CMK (cell line): ENCODE data around the gene PLB1.

ENCODE experiments used
- DNase-seq: peaks from one replicate; pipeline ENCODE4 v3.0.0-alpha.2; 2010; ENCODE audit warnings: low read depth

Gene PLB1

DNA sequence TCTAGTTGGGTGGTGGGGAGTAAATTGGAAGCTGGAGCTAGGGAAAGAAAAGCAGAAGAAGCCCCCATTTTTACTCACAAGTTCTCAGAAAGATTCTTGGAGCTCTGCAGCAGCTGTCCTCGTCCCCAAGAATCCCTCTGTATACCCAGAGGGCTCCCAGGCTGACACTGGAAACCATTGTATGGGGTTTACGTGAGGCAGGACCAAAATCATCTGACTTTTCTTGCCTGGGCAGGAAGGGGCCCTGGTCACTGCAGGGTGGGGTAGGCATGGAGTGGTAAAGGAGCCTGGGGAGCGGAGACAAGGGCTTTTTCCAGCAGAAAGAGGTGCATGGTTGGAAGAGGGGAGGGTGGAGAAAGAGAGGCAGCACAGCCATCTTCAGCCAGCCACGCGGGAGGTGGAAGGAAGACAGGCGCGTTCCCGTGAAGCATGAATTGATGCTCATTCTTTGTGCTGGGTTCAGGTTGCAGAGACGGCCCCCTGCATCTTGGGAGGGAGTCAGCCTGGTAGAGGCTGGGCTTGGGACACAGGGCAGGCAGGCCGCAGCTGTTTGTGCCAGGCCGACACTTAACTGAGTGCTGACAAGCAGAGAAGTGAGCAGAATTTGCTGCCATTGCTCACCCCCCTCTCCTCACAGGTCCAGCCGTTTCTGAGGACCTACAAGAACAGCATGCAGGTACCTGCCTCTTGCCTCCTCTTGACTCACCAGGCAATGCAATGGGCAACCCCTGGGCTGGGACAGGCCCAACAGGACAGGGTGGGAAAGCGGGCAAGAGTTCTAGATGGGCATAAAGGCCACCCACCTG is 94.8 kb downstream of the PLB1 start:
- no peak for DNase-seq

DNA sequence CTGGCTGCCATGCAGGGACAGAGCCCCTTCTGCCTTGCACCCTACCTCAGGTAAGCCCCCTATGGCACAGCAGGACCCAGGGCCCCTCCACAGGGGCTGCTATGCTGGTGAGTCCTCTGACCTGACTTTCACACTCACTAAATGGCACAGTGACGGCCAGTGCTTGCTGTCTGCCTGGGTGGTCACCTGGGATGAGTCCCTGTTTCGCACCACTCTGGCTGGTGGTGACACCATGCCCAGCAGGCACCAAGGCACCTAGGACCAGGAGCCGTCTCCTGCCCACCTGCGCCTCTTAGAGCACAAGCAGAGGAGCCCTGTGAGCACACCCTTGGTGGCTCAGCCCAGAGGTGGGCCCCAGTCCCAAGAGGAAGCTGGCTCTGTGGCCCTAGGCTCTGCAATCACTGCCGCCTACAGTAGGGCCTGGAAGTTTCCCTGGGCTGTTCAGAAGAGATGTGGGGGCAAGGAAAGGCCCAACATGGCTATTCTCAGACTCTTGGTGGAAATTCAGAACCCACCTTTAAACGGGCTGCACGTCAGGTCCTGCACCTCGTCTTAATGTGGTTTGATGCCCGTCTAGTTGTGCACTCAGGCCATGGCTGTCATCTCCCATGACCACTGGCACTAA is 96.0 kb downstream of the PLB1 start:
- no peak for DNase-seq

GRCh38 chr2:28592481-28592880 is 96.6 kb downstream of the PLB1 start:
- DNase-seq, result no peak

GRCh38 chr2:28593160-28593755 is 97.4 kb downstream of the PLB1 start:
- DNase-seq, result no peak

DNA sequence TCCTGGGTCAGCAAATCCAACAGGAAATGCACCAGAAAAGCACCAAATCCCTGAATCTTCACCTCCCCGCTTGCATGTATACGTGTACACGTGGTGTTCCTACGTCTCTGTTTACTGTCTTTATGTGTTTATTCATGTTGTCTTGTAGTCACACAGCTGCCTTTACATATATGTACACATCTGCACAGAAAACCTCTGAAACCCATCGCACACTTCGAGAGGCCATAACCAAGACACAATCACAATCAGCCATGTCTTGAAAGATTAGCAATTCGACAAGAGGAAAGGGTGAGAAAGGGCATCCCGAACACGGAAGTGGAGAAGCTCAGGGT is 98.1 kb downstream of the PLB1 start:
- DNase-seq, result no peak

DNA sequence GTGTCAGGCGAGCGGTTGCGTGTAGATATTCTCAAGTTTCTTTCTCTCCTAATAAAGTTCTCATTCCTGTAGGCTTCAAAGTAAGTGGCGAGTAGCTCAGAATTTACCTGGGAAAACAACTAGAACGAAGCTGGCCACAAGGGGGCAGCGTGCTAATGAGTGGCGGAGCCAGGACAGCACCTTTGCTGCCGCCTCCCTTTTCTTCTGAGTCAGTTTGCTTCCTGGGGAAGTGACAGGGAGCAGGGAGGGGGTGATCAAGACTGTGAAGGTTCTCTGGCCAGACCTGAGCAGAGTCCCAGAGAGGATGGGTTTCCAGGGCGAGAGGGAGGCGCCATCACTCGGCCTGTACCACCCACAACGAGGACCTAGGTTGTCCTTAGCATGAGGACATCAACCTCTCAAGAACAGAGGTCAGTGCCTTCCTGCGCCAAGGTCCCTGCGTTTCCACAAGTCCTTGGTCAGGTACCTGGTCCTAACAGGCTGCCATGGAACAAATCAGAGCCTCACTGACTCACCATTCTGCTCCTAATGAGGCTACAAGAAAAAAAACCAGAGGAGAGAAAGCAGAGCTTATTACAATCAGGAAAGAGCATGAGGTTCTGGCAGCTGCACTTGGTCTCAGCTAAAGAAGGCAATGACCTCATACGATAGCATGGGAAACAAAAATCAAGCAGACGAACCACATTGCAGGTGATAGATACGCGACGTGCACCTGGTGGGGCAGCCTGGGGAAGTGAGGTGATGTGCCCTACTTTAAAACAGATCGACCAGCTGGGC is 98.7 kb downstream of the PLB1 start:
- DNase-seq, result peak; percentile 67

GRCh38 chr2:28595323-28595722 is 99.5 kb downstream of the PLB1 start:
- DNase-seq, result no peak

DNA sequence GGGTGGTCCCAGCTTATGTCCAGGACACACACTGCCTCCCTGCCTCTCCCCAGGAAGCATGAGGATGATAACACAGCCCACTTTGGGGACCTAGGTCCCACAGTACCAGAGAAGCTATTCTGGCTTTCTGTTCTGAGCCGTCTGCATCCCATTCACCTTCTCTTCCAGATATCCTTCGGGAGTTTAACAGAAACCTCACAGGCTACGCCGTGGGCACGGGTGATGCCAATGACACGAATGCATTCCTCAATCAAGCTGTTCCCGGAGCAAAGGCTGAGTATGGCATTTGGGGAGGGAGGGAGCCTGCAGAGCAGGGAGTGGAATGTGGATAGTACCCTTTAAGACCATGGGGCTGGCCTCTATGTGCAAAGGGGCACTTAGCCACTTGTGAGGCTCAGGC is 102.6 kb downstream of the PLB1 start:
- DNase-seq, result no peak

DNA sequence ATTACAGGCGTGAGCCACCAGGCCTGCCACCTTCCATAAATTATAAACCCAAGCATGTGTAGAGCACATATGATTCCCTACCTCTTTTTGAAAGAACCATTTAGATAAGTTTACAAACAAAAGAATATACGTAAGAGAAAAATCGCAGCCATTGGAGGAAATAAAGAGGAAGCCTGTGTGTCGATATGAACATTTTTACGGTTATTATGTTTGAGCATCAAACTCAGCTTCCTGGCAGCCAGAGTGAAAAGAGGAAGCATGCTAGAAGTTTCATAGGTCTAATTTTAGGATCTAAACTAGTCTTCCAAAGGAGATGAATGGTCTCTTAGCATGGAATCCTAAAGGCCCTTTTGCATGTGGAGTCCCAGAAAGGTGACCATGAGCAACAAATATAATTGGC is 104.3 kb downstream of the PLB1 start:
- DNase-seq, result no peak

DNA sequence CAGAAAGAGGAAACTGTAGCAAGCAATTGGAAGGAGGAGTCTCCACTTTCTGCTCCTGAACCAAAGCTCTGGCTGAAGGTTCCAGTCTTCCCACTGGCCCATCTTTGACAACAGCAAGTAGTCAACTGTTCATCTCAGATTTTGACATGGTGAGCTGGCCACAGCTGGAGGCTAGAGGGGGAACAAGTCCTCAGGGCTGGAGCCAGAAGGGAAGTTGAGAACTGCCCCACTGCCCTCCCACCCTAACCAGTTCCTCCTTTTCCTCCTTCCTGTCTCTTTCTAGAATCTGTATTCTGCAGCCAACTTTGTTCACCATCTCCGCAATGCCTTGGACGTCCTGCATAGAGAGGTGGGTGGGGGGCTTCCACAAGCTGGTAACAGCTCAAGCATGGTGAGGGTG is 105.8 kb downstream of the PLB1 start:
- DNase-seq, result no peak

DNA sequence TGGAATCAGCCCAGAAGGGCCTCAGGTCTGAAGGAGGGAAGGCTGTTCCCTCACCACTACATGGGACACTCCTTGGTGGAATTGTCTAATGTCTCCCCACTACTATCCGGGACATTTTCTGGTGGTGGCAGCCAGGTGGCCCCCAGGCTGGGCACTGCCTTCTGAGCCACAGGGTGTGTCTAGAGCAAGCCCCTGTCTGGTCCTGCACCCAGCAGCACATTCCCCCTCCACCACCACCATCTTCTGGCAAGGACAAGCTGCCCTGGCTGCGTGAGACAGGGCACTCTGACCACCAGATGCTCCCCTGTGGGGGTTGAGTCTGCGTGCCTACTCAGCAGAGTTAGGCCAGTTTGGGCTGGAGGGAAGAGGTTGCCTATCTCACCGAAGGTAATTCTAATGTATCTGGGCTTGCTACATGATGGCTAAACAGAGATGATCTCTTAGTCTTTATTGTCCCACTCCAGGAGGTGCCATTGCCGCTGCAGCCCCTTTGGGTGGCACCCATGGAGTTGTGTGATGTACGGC is 106.3 kb downstream of the PLB1 start:
- DNase-seq, result no peak

DNA sequence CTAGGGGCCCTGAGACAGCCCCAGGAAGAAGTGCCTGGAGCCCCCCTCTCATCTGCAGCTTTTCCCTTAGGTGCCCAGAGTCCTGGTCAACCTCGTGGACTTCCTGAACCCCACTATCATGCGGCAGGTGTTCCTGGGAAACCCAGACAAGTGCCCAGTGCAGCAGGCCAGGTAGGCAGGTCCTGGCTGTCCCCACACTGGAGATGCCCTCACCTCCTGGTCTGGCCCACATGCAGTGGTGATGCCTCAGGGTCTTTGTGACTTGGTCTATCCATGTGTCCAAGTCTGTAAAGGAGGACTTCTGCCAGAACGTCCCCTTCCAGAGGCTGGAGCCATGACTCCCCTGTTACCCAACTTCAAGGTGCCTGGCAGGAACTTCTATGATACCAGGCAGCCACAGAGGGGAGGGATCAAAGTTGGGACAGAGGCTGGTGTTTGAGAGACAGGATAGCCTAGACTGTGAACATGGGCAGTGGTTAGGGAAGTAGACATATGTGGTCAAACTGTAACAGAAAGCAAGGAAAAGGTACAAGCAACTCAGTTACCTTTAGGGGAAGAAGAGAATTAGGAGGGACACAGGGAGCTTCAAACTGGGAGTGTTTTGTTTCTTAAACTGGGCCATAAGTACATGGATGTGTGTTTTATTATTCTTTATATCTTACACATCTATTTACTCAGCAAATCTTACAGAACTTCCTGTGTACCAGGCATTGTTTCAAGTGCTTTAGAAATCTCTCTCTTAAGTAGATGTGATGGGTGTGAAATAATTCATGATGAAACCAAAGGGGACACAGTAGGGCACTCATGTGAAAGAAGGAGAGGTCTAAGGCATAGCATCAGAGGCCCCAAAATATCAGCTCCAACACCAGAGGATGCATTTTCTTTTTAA is 107.1 kb downstream of the PLB1 start:
- no peak for DNase-seq

- DNase-seq, result no peak
Measured at GRCh38 chr2:28603821-28604220, 108.0 kb downstream of the PLB1 start.

- DNase-seq, result no peak
Measured at GRCh38 chr2:28604284-28604843, 108.5 kb downstream of the PLB1 start.

- DNase-seq, result no peak
Measured at GRCh38 chr2:28606986-28607441, 111.2 kb downstream of the PLB1 start.

DNA sequence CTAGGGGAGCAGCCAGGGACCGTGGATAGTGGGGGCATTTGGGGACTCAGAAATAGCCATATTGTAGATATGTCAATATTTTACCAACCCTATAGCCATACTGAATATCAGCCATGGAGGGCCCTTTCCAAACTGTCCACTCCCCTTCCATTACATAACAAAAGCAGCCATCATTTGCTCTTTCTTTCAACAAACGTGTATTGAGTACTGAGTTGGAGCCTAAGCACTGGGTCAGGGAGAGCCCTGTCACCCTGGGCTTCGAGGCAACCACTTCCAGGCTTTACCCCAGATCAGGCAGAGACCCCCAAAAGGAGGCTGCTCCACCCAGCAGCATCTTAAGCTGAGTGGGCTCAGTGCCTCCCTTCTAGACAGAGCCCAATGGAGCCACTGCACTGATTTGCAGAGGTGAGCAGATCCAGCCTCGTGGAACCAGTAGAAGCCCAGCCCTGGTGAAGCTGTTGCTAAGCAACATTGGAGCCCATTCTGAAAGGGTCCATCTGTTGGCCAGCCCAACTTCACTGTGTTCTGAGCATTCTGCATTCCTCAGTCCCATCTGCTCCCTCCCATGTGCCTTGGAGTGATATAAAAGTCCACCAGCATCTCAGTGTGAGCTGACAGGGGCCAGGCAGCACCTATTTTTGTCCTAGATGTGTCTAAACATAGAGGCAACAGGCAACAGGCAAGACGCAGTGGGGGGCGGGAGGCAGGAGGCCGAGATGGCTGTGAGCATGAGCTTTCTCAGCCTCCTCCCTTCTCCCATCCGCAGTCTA is 112.1 kb downstream of the PLB1 start:
- DNase-seq, result no peak

GRCh38 chr2:28608500-28609424 is 112.9 kb downstream of the PLB1 start:
- DNase-seq, result no peak

- DNase-seq, result no peak
Measured at GRCh38 chr2:28610583-28611201, 114.8 kb downstream of the PLB1 start.
